ENCODE data around the gene RAB40C.

DNA sequence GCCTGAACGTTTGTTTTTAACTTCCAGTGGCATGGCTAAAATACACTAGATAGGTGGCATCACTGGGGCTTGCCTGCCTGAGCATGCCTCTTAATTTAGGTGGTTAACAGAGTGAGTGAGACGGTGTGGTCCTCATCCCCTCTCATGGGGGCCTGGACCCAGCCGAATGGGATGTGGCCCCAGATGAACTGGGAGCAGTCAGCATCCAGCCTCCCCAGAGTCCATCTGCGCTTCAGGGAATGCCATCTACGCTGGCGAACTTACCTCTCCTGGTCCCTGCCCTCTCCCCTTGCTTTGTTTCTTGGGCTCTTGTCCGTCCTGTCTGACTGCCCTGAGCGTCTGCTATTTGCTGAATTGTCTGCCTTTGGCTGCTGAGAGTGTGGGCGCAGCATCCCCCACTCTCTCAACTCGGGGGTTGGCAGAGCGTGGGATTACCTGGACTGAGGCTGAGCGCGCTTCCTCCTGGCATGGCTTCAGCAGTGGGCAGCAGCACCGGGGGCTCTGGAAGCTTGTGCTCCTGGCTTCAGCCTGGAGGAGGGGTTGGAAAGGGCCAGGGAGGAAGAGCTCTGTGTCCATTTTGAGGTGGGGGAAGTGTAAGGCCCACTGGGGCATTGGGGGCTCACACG, 2.1 kb downstream of the RAB40C start:
- TF ChIP-seq, protein P1, sequence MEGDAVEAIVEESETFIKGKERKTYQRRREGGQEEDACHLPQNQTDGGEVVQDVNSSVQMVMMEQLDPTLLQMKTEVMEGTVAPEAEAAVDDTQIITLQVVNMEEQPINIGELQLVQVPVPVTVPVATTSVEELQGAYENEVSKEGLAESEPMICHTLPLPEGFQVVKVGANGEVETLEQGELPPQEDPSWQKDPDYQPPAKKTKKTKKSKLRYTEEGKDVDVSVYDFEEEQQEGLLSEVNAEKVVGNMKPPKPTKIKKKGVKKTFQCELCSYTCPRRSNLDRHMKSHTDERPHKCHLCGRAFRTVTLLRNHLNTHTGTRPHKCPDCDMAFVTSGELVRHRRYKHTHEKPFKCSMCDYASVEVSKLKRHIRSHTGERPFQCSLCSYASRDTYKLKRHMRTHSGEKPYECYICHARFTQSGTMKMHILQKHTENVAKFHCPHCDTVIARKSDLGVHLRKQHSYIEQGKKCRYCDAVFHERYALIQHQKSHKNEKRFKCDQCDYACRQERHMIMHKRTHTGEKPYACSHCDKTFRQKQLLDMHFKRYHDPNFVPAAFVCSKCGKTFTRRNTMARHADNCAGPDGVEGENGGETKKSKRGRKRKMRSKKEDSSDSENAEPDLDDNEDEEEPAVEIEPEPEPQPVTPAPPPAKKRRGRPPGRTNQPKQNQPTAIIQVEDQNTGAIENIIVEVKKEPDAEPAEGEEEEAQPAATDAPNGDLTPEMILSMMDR (IDR thresholded peaks at IDR 0.05; ENCODE audit: low read depth, low read length, missing input control) = no peak
- no peak for TF ChIP-seq RAD21 (IDR thresholded peaks at IDR 0.05)
- TF ChIP-seq, protein P2, sequence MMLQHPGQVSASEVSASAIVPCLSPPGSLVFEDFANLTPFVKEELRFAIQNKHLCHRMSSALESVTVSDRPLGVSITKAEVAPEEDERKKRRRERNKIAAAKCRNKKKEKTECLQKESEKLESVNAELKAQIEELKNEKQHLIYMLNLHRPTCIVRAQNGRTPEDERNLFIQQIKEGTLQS (IDR thresholded peaks at IDR 0.05) = no peak
- TF ChIP-seq SP1 (IDR thresholded peaks at IDR 0.05) = no peak
- TF ChIP-seq, protein P3, sequence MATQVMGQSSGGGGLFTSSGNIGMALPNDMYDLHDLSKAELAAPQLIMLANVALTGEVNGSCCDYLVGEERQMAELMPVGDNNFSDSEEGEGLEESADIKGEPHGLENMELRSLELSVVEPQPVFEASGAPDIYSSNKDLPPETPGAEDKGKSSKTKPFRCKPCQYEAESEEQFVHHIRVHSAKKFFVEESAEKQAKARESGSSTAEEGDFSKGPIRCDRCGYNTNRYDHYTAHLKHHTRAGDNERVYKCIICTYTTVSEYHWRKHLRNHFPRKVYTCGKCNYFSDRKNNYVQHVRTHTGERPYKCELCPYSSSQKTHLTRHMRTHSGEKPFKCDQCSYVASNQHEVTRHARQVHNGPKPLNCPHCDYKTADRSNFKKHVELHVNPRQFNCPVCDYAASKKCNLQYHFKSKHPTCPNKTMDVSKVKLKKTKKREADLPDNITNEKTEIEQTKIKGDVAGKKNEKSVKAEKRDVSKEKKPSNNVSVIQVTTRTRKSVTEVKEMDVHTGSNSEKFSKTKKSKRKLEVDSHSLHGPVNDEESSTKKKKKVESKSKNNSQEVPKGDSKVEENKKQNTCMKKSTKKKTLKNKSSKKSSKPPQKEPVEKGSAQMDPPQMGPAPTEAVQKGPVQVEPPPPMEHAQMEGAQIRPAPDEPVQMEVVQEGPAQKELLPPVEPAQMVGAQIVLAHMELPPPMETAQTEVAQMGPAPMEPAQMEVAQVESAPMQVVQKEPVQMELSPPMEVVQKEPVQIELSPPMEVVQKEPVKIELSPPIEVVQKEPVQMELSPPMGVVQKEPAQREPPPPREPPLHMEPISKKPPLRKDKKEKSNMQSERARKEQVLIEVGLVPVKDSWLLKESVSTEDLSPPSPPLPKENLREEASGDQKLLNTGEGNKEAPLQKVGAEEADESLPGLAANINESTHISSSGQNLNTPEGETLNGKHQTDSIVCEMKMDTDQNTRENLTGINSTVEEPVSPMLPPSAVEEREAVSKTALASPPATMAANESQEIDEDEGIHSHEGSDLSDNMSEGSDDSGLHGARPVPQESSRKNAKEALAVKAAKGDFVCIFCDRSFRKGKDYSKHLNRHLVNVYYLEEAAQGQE (IDR thresholded peaks at IDR 0.05) = no peak
- no peak for TF ChIP-seq EGR1 (IDR thresholded peaks at IDR 0.05; ENCODE audit: low read depth in 2 of 2)
- TF ChIP-seq JUND (IDR thresholded peaks at IDR 0.05) = no peak
- no peak for TF ChIP-seq TAF1 (conservative IDR thresholded peaks at IDR 0.05)
- TF ChIP-seq YY1 (IDR thresholded peaks at IDR 0.05) = no peak

All from liver (tissue), 3 donors.